PC-3 (cell line): ENCODE data around the gene OR52W1.

Experiments
- CTCF ChIP-seq: fragments of 300-600 bp; sonication (generic); conservative IDR thresholded peaks from 2 replicates; pipeline ENCODE4 v1.5.1; 2017; ENCODE audit warnings: antibody characterized with exemption, low read depth, mild to moderate bottlenecking, low read length
- EZH2phosphoT487 ChIP-seq: fragments of 300-600 bp; sonication (generic); IDR thresholded peaks from 2 replicates; pipeline ENCODE4 v1.6.1; 2018; ENCODE audit warnings: mild to moderate bottlenecking, antibody characterized with exemption, low read length, borderline replicate concordance

- TF ChIP-seq EZH2phosphoT487 (no peak), CTCF (no peak)
Measured at GRCh38 chr11:6200975-6201374, 2.0 kb downstream of the OR52W1 start.
